ENCODE measurements around the gene NAGLU. TPM values are rescaled to one million over a fixed set of nuclear protein-coding genes. Genes with fewer than 3 reads are reported as not detected.

The NAGLU gene
- total and polyA plus RNA-seq, 2 of the 13 experiments (the other 11 are each of a cell fraction or from before 2014, with no cell fraction given): 28.2 to 40.1 TPM

DNA sequence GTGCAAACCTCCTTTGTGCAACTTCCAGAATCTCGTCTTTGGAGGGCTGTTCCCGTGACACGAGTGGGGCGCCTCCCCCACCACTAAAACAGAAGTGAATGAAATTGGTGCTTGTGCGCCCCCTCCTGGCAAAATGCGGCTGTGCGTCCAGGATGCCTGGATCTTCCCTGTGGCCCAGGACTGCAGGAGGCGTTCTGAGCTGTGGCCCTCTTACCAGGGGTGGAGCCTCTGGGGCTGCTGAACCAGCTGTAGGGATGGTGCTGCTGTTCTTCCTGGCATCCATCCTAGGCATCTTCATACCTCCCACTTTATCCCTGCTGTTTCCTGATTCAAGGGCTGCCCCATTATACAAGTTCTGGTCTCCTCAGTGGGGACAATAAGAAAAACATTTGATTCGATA lies 18.5 kb upstream of the NAGLU start (continued):
- TF ChIP-seq, protein P1, sequence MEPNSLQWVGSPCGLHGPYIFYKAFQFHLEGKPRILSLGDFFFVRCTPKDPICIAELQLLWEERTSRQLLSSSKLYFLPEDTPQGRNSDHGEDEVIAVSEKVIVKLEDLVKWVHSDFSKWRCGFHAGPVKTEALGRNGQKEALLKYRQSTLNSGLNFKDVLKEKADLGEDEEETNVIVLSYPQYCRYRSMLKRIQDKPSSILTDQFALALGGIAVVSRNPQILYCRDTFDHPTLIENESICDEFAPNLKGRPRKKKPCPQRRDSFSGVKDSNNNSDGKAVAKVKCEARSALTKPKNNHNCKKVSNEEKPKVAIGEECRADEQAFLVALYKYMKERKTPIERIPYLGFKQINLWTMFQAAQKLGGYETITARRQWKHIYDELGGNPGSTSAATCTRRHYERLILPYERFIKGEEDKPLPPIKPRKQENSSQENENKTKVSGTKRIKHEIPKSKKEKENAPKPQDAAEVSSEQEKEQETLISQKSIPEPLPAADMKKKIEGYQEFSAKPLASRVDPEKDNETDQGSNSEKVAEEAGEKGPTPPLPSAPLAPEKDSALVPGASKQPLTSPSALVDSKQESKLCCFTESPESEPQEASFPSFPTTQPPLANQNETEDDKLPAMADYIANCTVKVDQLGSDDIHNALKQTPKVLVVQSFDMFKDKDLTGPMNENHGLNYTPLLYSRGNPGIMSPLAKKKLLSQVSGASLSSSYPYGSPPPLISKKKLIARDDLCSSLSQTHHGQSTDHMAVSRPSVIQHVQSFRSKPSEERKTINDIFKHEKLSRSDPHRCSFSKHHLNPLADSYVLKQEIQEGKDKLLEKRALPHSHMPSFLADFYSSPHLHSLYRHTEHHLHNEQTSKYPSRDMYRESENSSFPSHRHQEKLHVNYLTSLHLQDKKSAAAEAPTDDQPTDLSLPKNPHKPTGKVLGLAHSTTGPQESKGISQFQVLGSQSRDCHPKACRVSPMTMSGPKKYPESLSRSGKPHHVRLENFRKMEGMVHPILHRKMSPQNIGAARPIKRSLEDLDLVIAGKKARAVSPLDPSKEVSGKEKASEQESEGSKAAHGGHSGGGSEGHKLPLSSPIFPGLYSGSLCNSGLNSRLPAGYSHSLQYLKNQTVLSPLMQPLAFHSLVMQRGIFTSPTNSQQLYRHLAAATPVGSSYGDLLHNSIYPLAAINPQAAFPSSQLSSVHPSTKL (CRISPR knock-in tag; IDR thresholded peaks at IDR 0.05): peak; percentile 44
- no peak for TF ChIP-seq HNRNPUL1 (IDR thresholded peaks at IDR 0.05; ENCODE audit: low read depth, low read length)
- no peak for TF ChIP-seq ZSCAN29 (CRISPR knock-in tag; conservative IDR thresholded peaks at IDR 0.05)
- TF ChIP-seq ZEB1 (IDR thresholded peaks at IDR 0.05; ENCODE audit: insufficient replicate concordance, low read depth): no peak
- no peak for TF ChIP-seq CCAR2 (optimal IDR thresholded peaks at IDR 0.05; ENCODE audit: low read depth, low read length)
- 0 out of 2 replicates have a peak, but pooled peaks have one; percentile 50 for TF ChIP-seq KLF12 (CRISPR knock-in tag; IDR thresholded peaks at IDR 0.05; ENCODE audit: borderline replicate concordance)
- TF ChIP-seq FOXO1 (CRISPR knock-in tag; IDR thresholded peaks at IDR 0.05): 0 out of 2 replicates have a peak, but pooled peaks have one; percentile 52
- TF ChIP-seq XBP1 (CRISPR knock-in tag; IDR thresholded peaks at IDR 0.05): no peak
- TF ChIP-seq, protein P2, sequence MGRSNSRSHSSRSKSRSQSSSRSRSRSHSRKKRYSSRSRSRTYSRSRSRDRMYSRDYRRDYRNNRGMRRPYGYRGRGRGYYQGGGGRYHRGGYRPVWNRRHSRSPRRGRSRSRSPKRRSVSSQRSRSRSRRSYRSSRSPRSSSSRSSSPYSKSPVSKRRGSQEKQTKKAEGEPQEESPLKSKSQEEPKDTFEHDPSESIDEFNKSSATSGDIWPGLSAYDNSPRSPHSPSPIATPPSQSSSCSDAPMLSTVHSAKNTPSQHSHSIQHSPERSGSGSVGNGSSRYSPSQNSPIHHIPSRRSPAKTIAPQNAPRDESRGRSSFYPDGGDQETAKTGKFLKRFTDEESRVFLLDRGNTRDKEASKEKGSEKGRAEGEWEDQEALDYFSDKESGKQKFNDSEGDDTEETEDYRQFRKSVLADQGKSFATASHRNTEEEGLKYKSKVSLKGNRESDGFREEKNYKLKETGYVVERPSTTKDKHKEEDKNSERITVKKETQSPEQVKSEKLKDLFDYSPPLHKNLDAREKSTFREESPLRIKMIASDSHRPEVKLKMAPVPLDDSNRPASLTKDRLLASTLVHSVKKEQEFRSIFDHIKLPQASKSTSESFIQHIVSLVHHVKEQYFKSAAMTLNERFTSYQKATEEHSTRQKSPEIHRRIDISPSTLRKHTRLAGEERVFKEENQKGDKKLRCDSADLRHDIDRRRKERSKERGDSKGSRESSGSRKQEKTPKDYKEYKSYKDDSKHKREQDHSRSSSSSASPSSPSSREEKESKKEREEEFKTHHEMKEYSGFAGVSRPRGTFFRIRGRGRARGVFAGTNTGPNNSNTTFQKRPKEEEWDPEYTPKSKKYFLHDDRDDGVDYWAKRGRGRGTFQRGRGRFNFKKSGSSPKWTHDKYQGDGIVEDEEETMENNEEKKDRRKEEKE (IDR thresholded peaks at IDR 0.05): no peak
- TF ChIP-seq TP53 (CRISPR knock-in tag; conservative IDR thresholded peaks at IDR 0.05): 0 out of 2 replicates have a peak, but pooled peaks have one; percentile 44
- TF ChIP-seq ZNF546 (CRISPR knock-in tag; conservative IDR thresholded peaks at IDR 0.05): no peak
- TF ChIP-seq KAT2B (IDR thresholded peaks at IDR 0.05; ENCODE audit: borderline replicate concordance, low read depth, low read length): no peak
- TF ChIP-seq, protein P3, sequence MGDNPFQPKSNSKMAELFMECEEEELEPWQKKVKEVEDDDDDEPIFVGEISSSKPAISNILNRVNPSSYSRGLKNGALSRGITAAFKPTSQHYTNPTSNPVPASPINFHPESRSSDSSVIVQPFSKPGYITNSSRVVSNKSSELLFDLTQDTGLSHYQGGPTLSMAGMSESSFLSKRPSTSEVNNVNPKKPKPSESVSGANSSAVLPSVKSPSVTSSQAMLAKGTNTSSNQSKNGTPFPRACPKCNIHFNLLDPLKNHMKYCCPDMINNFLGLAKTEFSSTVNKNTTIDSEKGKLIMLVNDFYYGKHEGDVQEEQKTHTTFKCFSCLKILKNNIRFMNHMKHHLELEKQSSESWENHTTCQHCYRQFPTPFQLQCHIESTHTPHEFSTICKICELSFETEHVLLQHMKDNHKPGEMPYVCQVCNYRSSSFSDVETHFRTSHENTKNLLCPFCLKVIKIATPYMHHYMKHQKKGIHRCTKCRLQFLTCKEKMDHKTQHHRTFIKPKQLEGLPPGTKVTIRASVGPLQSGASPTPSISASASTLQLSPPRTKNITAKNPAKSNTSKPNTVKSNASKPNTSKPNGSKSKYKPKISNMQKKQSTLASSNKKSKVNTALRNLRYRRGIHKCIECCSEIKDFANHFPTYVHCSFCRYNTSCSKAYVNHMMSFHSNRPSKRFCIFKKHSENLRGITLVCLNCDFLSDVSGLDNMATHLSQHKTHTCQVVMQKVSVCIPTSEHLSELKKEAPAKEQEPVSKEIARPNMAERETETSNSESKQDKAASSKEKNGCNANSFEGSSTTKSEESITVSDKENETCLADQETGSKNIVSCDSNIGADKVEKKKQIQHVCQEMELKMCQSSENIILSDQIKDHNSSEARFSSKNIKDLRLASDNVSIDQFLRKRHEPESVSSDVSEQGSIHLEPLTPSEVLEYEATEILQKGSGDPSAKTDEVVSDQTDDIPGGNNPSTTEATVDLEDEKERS (CRISPR knock-in tag; IDR thresholded peaks at IDR 0.05): no peak
- no peak for TF ChIP-seq ZNF260 (CRISPR knock-in tag; IDR thresholded peaks at IDR 0.05; ENCODE audit: borderline replicate concordance, low read depth)
- no peak for TF ChIP-seq ZNF337 (CRISPR knock-in tag; IDR thresholded peaks at IDR 0.05; ENCODE audit: borderline replicate concordance, low read depth)
- TF ChIP-seq, protein P4, sequence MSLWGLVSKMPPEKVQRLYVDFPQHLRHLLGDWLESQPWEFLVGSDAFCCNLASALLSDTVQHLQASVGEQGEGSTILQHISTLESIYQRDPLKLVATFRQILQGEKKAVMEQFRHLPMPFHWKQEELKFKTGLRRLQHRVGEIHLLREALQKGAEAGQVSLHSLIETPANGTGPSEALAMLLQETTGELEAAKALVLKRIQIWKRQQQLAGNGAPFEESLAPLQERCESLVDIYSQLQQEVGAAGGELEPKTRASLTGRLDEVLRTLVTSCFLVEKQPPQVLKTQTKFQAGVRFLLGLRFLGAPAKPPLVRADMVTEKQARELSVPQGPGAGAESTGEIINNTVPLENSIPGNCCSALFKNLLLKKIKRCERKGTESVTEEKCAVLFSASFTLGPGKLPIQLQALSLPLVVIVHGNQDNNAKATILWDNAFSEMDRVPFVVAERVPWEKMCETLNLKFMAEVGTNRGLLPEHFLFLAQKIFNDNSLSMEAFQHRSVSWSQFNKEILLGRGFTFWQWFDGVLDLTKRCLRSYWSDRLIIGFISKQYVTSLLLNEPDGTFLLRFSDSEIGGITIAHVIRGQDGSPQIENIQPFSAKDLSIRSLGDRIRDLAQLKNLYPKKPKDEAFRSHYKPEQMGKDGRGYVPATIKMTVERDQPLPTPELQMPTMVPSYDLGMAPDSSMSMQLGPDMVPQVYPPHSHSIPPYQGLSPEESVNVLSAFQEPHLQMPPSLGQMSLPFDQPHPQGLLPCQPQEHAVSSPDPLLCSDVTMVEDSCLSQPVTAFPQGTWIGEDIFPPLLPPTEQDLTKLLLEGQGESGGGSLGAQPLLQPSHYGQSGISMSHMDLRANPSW (CRISPR knock-in tag; IDR thresholded peaks at IDR 0.05; ENCODE audit: borderline replicate concordance): no peak
- TF ChIP-seq GFI1 (CRISPR knock-in tag; IDR thresholded peaks at IDR 0.05; ENCODE audit: borderline replicate concordance): no peak

Data from HepG2 (cell line).